Left kidney (tissue), 2 donors: Measurements from ENCODE around the gene USP25. TPM values are rescaled to one million over a fixed set of nuclear protein-coding genes. Genes with fewer than 3 reads are reported as not detected.
"Not testable (repeated sequence)": the region's sequence is repeated elsewhere in the genome, so short reads cannot be mapped to it uniquely, and the experiment has no call there.

Source experiments
- DNase-seq: peaks from one replicate; pipeline ENCODE4 v3.0.0-alpha.2; 2013
- polyA plus RNA-seq: library from polyadenylated mRNA; unstranded; fragments of 120-200 nt; gene quantifications from one replicate; pipeline ENCODE4 v1.2.1, GENCODE V29; 2013; ENCODE audit not compliant: insufficient read length

USP25 gene
- polyA plus RNA-seq, 1 donor, result 58.9 TPM

DNA sequence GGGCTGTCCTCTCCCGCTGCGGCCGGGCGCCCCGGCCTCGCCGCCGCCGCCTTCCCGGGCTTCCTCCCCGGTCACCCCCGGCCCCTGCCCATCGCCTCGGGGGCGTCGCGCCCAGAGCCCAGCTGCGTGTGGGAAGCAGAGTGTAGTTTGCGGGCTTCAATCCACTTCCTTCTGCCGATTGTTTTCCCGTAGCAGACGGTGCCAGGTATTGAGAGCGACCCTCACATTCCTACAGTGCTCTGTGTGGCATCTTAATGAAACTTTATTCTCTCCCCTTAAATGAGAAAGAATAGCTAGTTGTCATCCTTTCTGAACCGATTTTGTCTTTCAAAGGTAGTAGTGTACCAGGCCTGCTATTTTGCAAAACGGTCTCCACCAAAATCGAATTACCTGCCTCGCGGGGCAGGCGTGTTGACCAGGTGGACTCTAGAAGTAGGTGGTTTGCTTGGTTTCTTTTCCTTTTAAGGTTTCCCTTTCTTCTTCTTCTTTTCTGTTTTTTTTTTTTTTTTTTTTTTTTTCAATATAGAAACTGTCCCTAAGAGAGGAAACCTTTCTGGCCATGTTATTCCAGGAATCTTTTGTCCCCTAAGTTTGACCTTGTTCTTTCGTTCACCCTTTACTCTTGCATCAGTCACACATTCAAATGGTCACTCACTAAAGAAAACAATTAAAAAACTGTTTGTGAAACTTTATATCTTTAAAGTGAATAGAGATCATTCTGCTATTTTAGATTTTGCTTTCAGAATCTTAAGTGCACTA is 881 bp downstream of the USP25 start:
- peak; percentile 42 for DNase-seq

DNA sequence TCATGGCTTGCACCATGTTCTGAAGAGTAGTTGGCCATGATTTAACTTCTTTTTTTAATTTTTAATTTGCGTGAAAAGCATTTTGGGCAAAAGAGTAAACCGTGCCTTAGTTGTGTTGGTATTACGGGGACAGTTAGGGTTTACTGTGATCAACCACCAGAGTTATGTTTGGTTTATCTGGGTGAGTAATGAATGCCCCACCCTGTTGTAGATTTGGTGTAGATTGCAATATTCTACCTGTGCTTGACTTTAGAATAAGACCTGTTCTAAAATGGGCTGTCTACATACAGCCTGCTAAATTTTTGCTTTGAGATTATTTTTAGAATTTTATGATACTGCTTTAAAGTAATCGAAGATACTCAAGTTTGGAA is 1.4 kb downstream of the USP25 start:
- no peak for DNase-seq

DNA sequence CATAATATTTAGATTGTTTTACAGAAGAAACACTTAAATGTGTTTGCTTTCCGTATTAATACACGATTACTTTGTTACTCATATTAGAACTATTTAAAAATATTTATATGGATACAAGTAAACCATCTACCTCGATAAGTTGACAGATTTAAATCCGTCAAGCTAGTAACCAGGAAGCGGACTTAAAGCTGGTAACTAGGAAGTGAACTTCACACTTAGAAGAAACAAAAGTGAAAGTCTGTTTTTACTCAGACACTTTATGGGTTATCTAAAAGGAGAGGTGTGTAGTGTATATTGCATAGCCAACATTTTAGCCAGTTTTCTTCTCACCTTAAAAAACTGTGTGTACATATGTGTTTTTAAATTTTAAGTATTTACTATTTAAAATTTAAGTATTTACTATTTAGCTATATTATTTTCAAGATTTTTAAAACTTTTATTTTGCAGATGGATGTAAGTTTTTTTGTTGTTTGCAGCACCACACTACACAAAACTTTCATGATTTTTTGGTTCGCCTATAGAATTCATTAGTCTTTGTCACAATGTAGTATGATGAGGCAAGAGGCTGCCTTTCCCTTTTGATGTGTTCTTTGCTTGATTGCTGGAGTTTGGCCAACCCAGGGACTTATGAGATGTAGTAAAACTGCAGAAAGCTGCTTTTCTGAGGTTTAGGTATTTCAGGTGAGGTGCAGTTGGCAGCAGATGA is 2.7 kb downstream of the USP25 start:
- DNase-seq, result no peak

DNA sequence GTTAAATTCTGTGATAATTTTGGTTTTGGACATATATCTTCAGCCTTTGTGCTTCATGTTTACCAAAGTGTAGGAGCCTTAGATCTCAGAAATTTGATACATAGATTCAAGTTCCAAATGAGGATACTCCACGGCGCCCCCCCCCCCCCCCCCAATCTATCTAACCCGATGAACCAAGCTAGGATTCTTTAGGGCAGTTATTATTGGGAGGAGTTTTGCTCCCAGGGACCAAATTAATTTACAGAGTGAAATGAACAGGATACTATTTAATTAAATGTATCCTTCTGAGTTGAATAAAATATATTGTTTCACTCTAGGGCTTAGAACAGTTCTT is 3.2 kb downstream of the USP25 start:
- DNase-seq, result no peak

DNA sequence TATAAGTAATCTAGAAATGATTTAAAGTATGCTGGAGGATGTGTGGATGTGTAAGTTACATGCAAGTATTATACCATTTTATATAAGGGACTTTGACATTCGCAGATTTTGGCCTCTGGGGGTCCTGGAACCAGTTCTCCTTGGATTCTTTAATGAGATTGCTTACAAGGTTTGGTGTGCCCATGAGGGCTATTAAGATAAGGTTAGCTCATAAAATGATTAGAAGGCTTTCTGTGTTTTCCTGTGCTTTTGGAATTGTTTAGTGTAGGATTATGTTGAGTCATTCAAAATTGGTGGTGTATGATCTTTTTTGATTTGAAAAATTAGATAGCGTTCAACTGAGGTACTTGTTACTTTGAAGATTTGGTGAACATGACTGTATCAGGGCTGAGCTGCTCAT is 5.6 kb downstream of the USP25 start:
- DNase-seq, result no peak

DNA sequence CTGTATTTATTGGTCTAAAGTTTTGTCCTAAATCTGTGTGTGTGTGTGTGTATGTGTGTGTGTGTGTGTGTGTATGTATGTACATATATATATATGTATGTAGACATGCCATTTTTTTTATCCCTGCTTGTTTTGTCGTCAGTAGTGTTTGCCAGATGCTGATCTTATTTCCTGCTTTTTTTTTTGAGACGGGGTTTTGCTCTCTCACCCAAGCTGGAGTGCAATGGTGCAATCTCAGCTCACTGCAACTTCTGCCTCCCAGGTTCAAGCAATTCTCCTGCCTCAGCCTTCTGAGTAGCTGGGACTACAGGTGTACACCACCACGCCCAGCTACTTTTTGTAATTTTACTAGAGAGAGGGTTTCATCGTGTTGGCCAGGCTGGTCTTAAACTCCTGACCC is 6.1 kb downstream of the USP25 start:
- not testable (repeated sequence) for DNase-seq

DNA sequence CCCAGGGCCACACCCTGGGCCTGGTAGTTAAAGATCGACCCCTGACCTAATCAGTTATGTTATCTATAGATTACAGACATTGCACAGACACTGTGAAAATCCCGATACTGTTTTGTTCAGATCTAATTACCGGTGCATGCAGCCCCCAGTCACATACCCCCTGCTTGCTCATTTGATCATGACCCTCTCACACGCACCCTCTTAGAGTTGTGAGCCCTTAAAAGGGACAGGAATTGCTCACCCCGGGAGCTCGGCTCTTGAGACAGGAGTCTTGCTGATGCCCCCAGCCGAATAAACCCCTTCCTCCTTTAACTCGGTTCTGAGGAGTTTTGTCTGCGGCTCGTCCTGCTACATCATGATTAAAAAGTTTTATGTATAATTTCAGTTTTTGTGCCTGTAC is 9.0 kb downstream of the USP25 start:
- DNase-seq, result not testable (repeated sequence)

DNA sequence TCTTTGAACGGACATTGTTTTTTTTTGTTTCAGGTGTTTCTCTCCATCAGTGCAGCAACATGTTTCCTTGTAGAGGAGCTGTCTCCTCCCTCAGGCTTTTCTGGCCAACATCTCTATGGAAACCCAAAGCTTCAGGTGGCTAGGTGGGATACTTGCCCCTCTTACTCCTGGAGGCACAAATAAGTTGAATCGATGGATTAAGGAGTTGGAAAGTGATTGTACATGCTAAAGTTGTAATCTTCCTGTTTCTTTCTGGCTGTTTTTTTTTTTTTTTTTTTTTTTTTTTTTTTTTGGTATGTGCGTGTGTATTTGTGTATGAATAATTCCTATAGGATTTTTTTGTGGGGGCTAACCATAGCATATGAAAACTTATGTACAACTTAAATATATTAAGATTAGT is 10.6 kb downstream of the USP25 start:
- no peak for DNase-seq

DNA sequence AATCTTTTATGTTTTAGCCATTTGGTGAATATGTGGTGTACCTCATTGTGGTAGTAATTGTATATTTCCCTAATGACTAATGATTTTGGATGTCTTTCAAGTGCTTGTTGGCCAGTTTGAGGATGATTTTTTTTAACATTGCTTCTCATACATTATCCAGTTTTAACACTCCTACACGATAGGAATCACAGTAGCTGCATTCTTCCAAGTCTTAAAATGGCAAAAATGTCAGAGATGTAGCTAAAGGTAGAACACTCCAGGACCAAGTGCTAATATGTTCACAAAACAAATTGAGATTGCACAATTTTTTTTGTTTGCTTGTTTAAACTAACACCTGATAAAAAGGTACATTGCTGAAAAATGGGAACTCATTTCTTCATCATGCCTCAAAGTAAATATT is 11.7 kb downstream of the USP25 start:
- DNase-seq, result no peak

DNA sequence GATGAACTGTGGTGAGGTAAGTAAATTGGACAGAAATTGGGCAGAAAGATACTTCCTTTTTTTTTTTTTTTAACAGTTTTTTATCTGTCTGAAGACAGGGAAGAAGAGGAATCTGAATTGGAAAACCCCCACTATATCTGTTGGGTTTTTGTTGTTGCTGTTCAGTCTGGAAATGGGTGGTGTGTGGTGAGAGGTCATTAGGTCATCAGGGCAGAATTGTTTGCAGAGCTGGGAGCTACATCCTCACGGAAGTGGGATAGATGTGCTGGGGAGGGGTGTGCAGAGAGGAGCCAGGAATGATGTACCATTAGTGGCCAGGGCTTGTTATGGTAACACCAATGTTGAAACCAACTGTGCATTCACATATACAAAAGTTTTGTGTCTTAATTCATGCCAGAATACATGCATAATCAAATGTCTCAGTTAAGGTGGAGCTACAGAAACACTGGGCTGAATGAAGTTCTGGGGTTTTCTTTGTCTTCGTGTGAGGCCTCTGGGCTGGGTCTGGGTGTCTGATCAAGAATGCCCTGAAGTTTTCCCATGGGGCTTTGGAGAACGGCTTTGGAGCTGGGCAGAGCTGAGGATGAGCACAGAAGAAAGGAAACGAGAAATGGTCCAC is 12.4 kb downstream of the USP25 start:
- no peak for DNase-seq

DNA sequence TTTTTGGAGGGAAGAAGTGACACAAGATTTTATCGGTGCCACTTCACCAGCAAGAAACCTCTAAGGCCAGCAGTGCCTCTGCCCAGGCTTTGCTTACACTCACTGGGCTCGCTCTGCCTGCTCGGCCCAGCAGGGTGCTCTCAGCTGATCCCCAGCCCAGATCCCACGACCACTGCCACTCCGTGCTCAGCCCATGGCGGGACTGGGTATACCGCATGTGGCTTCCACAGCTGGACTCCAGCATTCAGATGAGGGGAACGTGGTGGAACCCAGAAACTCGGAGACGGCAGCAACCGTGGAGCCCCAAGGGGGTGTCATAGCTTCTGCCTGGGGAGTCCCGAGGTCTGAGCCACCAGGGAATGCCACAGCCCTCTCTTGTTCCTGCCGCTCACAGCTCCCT is 12.9 kb downstream of the USP25 start:
- no peak for DNase-seq

DNA sequence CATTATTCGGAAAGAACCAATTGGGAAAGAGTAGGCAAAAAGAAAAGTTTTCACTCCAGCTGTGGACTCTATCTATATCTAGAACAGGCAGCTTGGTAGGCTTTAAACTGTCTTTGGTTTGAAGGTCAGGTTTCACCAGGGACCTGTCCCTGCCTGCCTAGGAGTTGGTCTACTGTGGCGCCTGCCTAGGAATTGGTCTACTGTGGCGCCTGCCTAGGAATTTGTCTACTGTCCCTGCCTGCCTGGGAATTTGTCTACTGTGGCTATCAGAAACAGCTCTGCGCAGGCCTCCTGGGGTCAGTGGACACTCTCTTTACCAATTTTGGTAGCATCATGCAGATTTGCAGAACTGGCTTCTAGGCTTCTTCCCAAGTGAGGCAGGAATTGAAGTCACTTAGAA is 13.8 kb downstream of the USP25 start:
- no peak for DNase-seq

DNA sequence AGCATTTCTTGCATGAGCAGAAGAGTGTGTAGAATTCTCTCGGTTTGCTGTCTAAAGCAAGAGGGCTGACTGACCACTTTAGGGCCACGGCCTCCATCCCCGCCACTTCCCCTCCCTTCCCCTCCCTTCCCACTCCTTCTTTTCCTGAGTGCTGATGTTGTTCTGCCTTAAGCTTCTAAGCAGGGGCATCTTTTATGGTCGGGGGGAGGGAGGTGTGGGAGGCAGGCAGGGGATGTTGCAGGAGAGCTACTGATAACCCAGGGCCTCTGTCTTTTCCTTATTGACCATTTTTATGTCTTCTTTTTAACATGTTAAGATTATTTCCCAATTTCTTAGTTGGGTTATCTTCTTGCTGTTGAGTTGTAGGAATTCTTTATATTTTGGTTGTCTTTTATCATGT is 15.1 kb downstream of the USP25 start:
- DNase-seq, result no peak

DNA sequence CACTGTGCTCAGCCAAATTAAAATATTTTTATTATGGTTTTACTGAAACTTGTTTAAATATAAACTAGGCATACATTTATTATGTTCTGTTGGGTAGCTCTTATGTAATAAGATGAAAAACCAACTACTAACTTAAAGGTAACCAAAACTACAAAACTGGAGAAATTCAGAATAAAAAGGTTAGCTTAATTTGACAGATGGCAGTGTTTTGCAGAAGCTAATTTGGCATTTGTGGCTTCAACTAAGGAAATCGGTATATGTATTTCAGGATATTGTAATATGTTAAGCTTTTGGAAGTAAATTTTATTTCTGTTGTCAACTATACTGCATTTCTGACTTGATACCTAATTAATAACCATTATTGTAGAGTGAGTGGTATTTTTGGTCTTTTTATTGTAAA is 18.8 kb downstream of the USP25 start:
- no peak for DNase-seq

DNA sequence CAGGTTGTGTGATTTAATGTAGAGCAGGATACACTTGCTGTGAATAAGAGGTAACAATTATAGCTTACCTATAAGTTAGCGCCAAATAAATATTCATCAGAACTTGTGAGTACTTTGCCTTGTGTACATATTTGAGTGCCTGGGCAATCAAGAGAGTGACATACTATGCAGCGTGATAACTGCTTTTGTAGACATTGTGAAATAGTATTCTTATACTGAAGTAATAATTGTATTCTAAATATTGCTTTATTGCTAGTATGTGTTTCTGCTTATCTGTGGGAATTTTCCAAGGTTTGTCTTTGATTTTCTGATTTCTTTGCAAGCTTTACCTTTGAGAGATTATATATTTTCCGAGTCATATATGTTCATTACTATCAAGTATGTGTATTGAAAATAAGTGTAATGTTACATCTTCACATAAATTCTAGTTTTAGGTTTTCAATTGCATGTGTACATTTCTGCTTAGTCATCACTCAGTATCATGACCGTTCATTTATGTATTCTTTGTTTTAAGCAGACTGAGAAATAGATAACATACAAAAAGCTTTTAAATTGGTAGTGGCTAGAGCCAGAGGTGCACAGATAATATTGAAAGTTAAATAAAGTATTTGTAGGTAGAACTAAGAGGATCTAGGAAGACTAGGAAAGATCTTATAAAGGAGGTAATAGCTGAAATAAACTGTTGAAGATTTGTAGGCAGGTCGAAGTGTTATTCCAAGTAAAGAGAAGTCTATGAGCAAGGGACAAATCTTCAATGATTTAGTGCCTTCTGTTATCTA is 19.5 kb downstream of the USP25 start:
- DNase-seq, result no peak

DNA sequence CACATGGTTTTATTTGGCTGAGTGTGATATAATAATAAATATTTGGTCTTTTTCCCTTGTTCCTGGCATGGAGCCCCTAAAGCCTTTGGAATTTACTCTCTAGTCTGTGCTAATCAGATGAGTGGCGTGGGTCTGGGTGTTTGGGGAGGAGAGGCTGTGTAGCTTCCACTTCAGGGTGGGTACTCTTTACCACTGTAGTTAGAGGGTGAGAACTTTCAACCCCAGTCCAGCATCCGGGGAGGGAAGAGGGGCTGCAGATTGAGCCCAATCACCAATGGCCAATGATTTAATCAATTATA is 20.0 kb downstream of the USP25 start:
- DNase-seq, result no peak

DNA sequence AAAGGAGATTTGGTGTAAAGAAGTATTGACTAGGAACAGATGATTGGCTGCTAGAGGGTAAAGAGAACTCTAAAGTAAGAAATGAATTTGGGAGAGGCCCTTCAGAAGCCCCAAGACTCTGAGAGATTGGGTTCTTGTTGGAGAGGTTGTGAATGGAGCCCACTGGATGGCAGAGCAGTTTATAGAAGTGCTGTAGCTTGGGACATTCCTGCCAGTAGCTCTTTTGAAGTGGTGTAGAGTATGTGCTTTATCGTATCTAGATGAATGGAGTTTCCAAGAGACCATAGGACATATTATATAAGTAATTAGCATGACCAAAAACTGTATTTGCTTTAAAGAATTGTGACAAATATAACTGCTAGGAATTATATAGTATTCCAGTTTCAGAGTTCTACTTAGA is 21.3 kb downstream of the USP25 start:
- DNase-seq, result no peak

DNA sequence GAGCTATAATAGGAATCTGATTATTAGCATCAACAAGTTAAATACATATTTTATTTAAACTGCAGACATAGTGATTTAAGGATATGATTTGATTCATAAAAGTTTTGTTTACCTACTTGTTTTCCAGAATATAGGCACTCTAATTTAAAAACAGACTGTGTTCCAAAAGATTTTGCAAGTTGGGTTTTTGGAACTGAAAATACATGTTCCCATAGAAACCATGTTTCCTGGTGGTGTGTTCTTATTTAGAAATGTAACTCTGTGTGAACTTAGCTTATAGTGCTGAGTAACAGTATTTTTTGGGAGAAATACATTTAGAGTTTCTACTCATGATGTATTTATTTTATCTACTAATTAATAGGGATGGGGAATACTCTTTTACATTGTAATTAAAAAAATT is 21.8 kb downstream of the USP25 start:
- no peak for DNase-seq

DNA sequence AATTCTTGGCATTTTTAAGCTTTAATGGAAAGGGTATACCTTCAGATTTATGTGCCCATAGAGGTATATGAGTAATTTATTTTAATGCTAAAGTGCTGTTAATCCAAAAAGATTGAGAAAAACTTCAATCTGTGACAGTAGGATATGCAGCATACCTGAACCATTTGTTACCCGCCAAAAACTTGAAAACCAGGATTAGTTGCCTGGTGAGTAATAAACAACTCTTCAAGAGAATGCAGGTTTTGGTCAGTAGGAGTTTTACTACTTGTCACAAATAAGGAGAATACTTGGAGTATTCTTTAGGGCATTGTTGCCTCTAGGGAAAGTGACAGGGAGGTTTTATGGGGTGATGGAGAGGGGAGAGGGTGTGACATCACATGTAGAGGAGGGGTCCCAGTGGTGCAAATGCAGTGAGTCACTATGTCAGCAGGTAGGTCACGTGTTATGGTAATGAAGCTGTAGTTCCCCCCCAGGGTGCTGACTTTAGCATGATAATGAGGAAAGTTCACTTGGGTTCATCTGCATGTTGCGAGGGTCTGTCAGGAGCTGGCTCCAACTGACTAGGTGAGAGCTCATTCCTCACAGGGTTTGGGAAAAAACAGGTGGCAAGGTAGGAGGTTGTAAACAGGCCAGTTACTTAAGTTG is 23.1 kb downstream of the USP25 start:
- DNase-seq, result no peak

DNA sequence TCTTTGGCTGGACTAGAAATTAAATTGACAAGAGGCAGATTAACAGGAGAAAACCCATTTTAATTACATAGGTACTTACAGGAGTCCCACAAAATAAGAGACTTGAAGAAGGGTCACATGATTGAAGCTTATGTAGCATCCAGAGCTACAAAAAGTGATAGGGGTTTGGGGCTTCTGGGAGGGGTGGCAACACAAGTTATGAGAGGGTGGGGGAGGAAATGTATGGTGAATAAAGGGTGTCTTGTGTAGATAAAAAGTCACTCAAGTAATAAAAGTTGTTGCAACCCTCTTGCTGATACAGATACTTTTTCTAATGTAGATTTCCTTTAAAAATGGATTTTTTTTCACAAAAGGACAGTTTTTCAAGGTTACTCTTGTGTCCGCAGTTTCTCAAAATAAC is 24.0 kb downstream of the USP25 start:
- no peak for DNase-seq

DNA sequence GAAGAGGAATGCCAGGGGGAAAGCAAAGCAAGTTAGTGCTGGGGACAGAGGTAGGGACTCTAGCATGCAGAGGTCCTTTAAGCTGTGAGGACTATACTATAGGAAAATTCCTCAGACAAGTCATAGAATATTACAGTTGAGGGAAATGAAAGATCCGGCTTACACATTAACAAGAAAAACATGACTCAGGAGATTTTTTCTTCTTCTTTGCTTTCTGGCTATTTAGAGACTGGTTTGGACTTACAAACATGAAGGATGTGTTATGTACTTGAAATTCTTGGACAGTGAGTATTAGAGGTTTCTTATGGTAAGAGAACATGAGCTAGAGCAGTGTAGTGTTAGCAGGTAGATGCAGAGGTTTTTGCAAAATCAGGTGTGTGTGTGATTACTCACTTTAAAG is 24.9 kb downstream of the USP25 start:
- DNase-seq, result no peak

DNA sequence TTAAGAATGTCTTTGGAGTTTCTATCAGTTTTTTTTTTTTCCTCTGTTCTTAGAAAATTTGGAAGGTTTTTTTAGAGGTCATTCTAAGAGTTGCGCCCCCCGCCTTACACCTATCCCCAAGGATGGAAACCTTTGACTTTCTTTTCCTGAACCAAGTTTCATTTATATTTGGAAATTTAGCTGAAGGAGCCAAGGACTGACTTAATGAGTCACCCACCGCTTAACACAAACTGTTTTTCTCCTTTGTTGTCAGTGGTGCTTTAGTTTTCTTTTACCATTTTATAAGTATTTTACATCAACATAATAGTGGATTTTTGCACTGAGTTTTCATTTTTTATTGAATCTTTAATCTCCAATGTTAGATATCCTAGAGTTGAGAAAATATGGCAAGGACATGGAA is 25.3 kb downstream of the USP25 start:
- no peak for DNase-seq

DNA sequence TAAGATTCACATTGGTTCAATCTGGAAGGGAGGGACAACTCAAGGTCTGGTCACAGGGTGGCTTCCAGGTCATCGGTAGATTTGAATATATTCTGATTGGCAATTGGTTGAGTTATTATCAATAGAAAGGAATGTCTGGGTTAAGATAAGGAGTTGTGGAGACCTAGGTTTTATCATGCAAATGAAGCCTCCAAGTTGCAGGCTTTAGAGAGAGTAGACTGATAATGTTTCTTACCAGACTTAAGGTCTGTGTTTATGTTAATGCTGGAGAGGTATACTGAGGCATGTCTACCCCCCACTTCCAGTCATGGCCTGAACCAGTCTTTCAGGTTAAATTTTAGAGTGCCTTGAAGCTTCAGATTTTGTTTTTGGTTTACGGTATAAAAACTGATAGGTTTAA is 29.7 kb downstream of the USP25 start:
- DNase-seq, result no peak
